ENCODE results near the gene FZD2. TPM values are rescaled to one million over a fixed set of nuclear protein-coding genes. Genes with fewer than 3 reads are reported as not detected.

Gene FZD2
- total and polyA plus RNA-seq, 8 donors, result 0.16 to 3.6 (median 0.95) TPM

DNA sequence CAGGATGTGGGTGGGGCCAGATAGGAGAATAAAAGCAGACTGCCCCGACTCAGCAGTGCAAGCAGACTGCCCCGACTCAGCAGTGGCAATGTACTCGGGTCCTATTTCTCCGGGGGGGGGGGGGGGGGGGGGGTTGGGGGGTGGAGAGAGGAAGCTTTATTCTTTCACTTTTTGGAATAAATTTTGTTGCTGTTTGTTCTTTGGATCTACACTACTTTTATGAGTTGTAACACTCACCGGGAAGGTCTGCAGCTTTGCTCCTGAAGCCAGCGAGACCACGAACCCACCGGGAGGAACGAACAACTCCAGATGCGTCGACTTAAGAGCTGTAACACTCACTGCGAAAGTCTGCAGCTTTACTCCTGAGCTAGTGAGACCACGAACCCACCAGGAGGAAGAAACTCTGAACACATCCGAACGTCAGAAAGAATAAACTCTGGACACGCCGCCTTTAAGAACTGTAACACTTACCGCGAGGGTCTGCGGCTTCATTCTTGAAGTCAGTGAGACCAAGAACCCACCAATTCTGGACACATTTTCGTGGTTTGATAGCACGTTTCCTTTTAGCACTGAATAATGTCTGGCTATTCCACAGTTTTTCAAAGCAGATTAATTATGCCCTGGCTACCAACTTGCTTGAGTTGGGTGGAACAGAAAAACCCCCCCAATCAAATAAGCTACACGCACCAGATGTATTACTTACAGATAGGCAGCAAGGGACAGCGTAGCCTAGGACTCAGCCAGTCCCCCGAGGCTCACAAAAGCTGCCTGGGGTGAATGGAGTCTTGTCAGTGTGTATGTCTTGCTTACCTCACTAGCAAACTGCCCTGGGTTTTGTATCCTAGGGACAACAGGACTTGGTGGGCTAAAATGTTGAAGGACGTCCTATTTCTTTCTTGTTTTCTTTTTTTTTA is 11.9 kb downstream of the FZD2 start:
- 43 to 61% methylated on average over 26 of the region's 26 CpGs for WGBS, 2 donors
- Histone ChIP-seq H3K27ac (no peak overlapping the region), H3K4me1 (no peaks in the 10 kb centered on the region), H3K27me3 (no peaks in the 10 kb centered on the region), H3K9me3 (no peaks in the 10 kb centered on the region), H3K4me3 (no peak overlapping the region), H3K36me3 (no peaks in the 10 kb centered on the region)
- DNase-seq (no peak), ATAC-seq (no peak), FAIRE-seq (no peak)
- intact Hi-C loops (cut with DNase I), result no loop called here
- TF ChIP-seq, protein P1, sequence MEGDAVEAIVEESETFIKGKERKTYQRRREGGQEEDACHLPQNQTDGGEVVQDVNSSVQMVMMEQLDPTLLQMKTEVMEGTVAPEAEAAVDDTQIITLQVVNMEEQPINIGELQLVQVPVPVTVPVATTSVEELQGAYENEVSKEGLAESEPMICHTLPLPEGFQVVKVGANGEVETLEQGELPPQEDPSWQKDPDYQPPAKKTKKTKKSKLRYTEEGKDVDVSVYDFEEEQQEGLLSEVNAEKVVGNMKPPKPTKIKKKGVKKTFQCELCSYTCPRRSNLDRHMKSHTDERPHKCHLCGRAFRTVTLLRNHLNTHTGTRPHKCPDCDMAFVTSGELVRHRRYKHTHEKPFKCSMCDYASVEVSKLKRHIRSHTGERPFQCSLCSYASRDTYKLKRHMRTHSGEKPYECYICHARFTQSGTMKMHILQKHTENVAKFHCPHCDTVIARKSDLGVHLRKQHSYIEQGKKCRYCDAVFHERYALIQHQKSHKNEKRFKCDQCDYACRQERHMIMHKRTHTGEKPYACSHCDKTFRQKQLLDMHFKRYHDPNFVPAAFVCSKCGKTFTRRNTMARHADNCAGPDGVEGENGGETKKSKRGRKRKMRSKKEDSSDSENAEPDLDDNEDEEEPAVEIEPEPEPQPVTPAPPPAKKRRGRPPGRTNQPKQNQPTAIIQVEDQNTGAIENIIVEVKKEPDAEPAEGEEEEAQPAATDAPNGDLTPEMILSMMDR (IDR thresholded peaks at IDR 0.05), result no peak

GRCh38 chr17:44572801-44573200 is 15.5 kb downstream of the FZD2 start:
- intact Hi-C loops (cut with DNase I), result no loop called here
- no peaks in the 10 kb centered on the region for H3K4me1 ChIP-seq
- TF ChIP-seq, protein P1 (IDR thresholded peaks at IDR 0.05), result no peak
- 78 to 84% methylated on average over 2 of the region's 2 CpGs for WGBS, 2 donors
- no peaks in the 10 kb centered on the region for H3K9me3 ChIP-seq
- no peaks in the 10 kb centered on the region for H3K36me3 ChIP-seq
- no peak overlapping the region for H3K4me3 ChIP-seq
- FAIRE-seq (no peak), DNase-seq (no peak), ATAC-seq (no peak)
- H3K27me3 ChIP-seq, result no peaks in the 10 kb centered on the region
- H3K27ac ChIP-seq, result no peak overlapping the region

GRCh38 chr17:44575403-44575802 is 18.1 kb downstream of the FZD2 start:
- FAIRE-seq (no peak), DNase-seq (no peak), ATAC-seq (no peak)
- no peaks in the 10 kb centered on the region for H3K36me3 ChIP-seq
- 37 to 53% methylated on average over 2 of the region's 2 CpGs for WGBS, 2 donors
- H3K27ac ChIP-seq, result no peak overlapping the region
- H3K9me3 ChIP-seq, result no peaks in the 10 kb centered on the region
- H3K27me3 ChIP-seq, result no peaks in the 10 kb centered on the region
- intact Hi-C loops (cut with DNase I), result no loop called here
- H3K4me3 ChIP-seq, result no peak overlapping the region
- no peaks in the 10 kb centered on the region for H3K4me1 ChIP-seq
- TF ChIP-seq, protein P1 (IDR thresholded peaks at IDR 0.05), result no peak

DNA sequence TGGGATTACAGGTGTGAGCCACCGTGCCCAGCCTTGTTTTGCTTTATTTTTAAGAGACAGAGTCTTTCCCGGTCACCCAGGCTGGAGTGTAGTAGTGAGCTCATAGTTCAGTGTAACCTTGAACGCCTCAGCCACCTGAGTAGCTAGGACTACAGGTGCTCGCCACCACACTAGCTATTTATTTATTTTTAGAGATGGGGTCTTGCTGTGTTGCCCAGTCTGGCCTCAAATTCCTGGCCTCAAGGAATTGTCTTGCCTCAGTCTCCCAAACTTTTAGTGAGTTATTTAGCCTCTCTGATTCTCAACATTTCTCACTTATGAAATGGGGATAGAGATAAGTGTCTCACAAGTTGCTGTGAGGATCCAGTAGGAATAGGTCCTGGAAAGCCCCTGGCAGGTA is 21.7 kb downstream of the FZD2 start:
- Histone ChIP-seq H3K36me3 (no peaks in the 10 kb centered on the region), H3K4me3 (no peak overlapping the region), H3K27me3 (no peaks in the 10 kb centered on the region), H3K27ac (no peak overlapping the region), H3K9me3 (no peaks in the 10 kb centered on the region), H3K4me1 (no peaks in the 10 kb centered on the region)
- TF ChIP-seq, protein P1 (IDR thresholded peaks at IDR 0.05), result no peak
- intact Hi-C loops (cut with DNase I), result no loop called here
- 58 to 73% methylated on average over 4 of the region's 4 CpGs for WGBS, 2 donors
- DNase-seq (no peak), ATAC-seq (no peak), FAIRE-seq (no peak)

GRCh38 chr17:44581868-44582267 is 24.6 kb downstream of the FZD2 start:
- ATAC-seq, result peak in 1 of 4 donors; percentile 38
- 67 to 76% methylated on average over 11 of the region's 11 CpGs for WGBS, 2 donors
- no peaks in the 10 kb centered on the region for H3K36me3 ChIP-seq
- no peaks in the 10 kb centered on the region for H3K27me3 ChIP-seq
- H3K4me3 ChIP-seq, result no peak overlapping the region
- H3K27ac ChIP-seq, result no peak overlapping the region
- no peak for FAIRE-seq
- DNase-seq, result no peak
- TF ChIP-seq, protein P1 (IDR thresholded peaks at IDR 0.05), result no peak
- intact Hi-C loops (cut with DNase I), result no loop called here
- no peaks in the 10 kb centered on the region for H3K9me3 ChIP-seq
- no peaks in the 10 kb centered on the region for H3K4me1 ChIP-seq

All from pancreas (tissue), 10 donors.